DOHH2 (cell line): ENCODE data around the gene CEP350.
A peak's percentile ranks its signal among the peaks of the same experiment; 100 is the strongest.
"Not testable (repeated sequence)": the region's sequence is repeated elsewhere in the genome, so short reads cannot be mapped to it uniquely, and the experiment has no call there.

ENCODE experiments used
- H3F3A ChIP-seq: fragments of 200-600 bp; sonication (generic), shearing (Covaris generic); 2 replicates; pipeline ENCODE4 v1.6.0; 2016; ENCODE audit warnings: antibody characterized with exemption, mild to moderate bottlenecking; ENCODE audit not compliant: control insufficient read depth, insufficient read depth
- H3K27ac ChIP-seq: fragments of 200-600 bp; sonication (generic); 2 replicates; pipeline ENCODE4 v1.5.1; 2014; ENCODE audit warnings: low read depth, mild to moderate bottlenecking, low read length, moderate library complexity
- H3K27me3 ChIP-seq: fragments of 200-600 bp; sonication (generic); 2 replicates; pipeline ENCODE4 v1.6.1; 2014; ENCODE audit warnings: mild to moderate bottlenecking, low read length, mixed read lengths; ENCODE audit not compliant: control insufficient read depth
- H3K36me3 ChIP-seq: fragments of 200-600 bp; sonication (generic); 2 replicates; pipeline ENCODE4 v1.6.1; 2014; ENCODE audit warnings: mild to moderate bottlenecking, low read length, moderate library complexity, mixed read lengths; ENCODE audit not compliant: control insufficient read depth
- H3K4me1 ChIP-seq: fragments of 200-600 bp; sonication (generic); 2 replicates; pipeline ENCODE4 v1.6.1; 2014; ENCODE audit warnings: mild to moderate bottlenecking, low read length, mixed read lengths; ENCODE audit not compliant: control insufficient read depth
- H3K4me2 ChIP-seq: fragments of 200-600 bp; sonication (generic); 2 replicates; pipeline ENCODE4 v1.6.0; 2014; ENCODE audit warnings: mild to moderate bottlenecking, low read length, moderate library complexity
- H3K4me3 ChIP-seq: fragments of 200-600 bp; sonication (generic); 2 replicates; pipeline ENCODE4 v1.5.1; 2014; ENCODE audit warnings: mild to moderate bottlenecking, low read length, mixed read lengths
- H3K79me2 ChIP-seq: fragments of 200-600 bp; sonication (generic); 2 replicates; pipeline ENCODE4 v1.6.1; 2014; ENCODE audit warnings: mild to moderate bottlenecking, low read length, mixed read lengths; ENCODE audit not compliant: control insufficient read depth
- H3K9me2 ChIP-seq: fragments of 200-600 bp; sonication (generic); replicated peaks from 2 replicates; pipeline ENCODE4 v1.6.1; 2014; ENCODE audit warnings: mild to moderate bottlenecking, low read length, mixed read lengths; ENCODE audit not compliant: control insufficient read depth
- H3K9me3 ChIP-seq: fragments of 200-600 bp; sonication (generic); 2 replicates; pipeline ENCODE4 v1.6.1; 2014; ENCODE audit warnings: antibody characterized with exemption, low read length, mixed read lengths; ENCODE audit not compliant: control insufficient read depth, insufficient read depth
- H4K20me1 ChIP-seq: fragments of 200-600 bp; sonication (generic); 2 replicates; pipeline ENCODE4 v1.6.0; 2014; ENCODE audit warnings: low read depth, mild to moderate bottlenecking, antibody characterized with exemption, low read length, moderate library complexity; ENCODE audit not compliant: control insufficient read depth, insufficient read depth
- CTCF ChIP-seq: fragments of 200-600 bp; sonication (generic); IDR thresholded peaks from one replicate; pipeline ENCODE4 v1.5.1; 2014; ENCODE audit warnings: antibody characterized with exemption, mild to moderate bottlenecking, low read depth, low read length; ENCODE audit not compliant: poor library complexity, severe bottlenecking
- EZH2phosphoT487 ChIP-seq: fragments of 200-600 bp; sonication (generic); IDR thresholded peaks from 2 replicates; pipeline ENCODE4 v1.6.1; 2017; ENCODE audit warnings: borderline replicate concordance, mild to moderate bottlenecking, antibody characterized with exemption, low read length, moderate library complexity, mixed read lengths

Gene CEP350

GRCh38 chr1:180000575-180000974 is 46.0 kb downstream of the CEP350 start:
- TF ChIP-seq EZH2phosphoT487 (no peak), CTCF (no peak)
- Histone ChIP-seq H3F3A (0 out of 2 replicates have a peak, but pooled peaks cover 6% of the 10 kb centered on the region), H4K20me1 (no peaks in the 10 kb centered on the region), H3K4me1 (peaks cover 34% of the 10 kb centered on the region), H3K4me3 (no peak overlapping the region), H3K36me3 (peaks cover 60% of the 10 kb centered on the region), H3K27ac (no peak overlapping the region), H3K4me2 (no peak overlapping the region), H3K79me2 (0 out of 2 replicates have a peak, but pooled peaks cover 3% of the 10 kb centered on the region), H3K9me3 (no peaks in the 10 kb centered on the region), H3K9me2 (no peaks in the 10 kb centered on the region), H3K27me3 (no peaks in the 10 kb centered on the region)

- Histone ChIP-seq H3F3A (0 out of 2 replicates have a peak, but pooled peaks cover 6% of the 10 kb centered on the region), H3K9me3 (no peaks in the 10 kb centered on the region), H3K4me2 (peak overlapping the region; percentile 14; the same call in 1 of the 2 replicates), H3K4me1 (peaks cover 34% of the 10 kb centered on the region), H3K79me2 (0 out of 2 replicates have a peak, but pooled peaks cover 3% of the 10 kb centered on the region), H3K36me3 (peaks cover 55% of the 10 kb centered on the region), H3K9me2 (no peaks in the 10 kb centered on the region), H3K4me3 (no peak overlapping the region), H4K20me1 (no peaks in the 10 kb centered on the region), H3K27ac (no peak overlapping the region), H3K27me3 (no peaks in the 10 kb centered on the region)
- TF ChIP-seq CTCF, result no peak
- no peak for TF ChIP-seq EZH2phosphoT487
Observed at GRCh38 chr1:180002437-180002836, 47.8 kb downstream of the CEP350 start.

GRCh38 chr1:180003026-180003695 is 48.6 kb downstream of the CEP350 start:
- Histone ChIP-seq H3K79me2 (0 out of 2 replicates have a peak, but pooled peaks cover 6% of the 10 kb centered on the region), H3K4me1 (peaks cover 34% of the 10 kb centered on the region), H3K9me2 (no peaks in the 10 kb centered on the region), H3K27ac (no peak overlapping the region), H3F3A (0 out of 2 replicates have a peak, but pooled peaks cover 6% of the 10 kb centered on the region), H3K9me3 (no peaks in the 10 kb centered on the region), H4K20me1 (no peaks in the 10 kb centered on the region), H3K27me3 (no peaks in the 10 kb centered on the region), H3K36me3 (peaks cover 54% of the 10 kb centered on the region), H3K4me3 (no peak overlapping the region), H3K4me2 (peak overlapping the region; percentile 14)
- TF ChIP-seq CTCF (no peak), EZH2phosphoT487 (no peak)

- peaks cover 58% of the 10 kb centered on the region for H3K36me3 ChIP-seq
- peaks cover 17% of the 10 kb centered on the region for H3K4me1 ChIP-seq
- not testable (repeated sequence) for H3F3A ChIP-seq, H3K79me2 ChIP-seq, H3K27me3 ChIP-seq, H3K4me2 ChIP-seq, H3K27ac ChIP-seq, H3K9me3 ChIP-seq, H3K9me2 ChIP-seq, H3K4me3 ChIP-seq, H4K20me1 ChIP-seq
Observed at GRCh38 chr1:180006762-180007161, 52.2 kb downstream of the CEP350 start.
